ENCODE results near the gene FARSB. TPM values are rescaled to one million over a fixed set of nuclear protein-coding genes. Genes with fewer than 3 reads are reported as not detected.
A peak's percentile ranks its signal among the peaks of the same experiment; 100 is the strongest.

FARSB gene
- total and polyA plus RNA-seq, 8 donors: 12.4 to 26.5 (median 23.5) TPM

- intact Hi-C loops (cut with DNase I): no loop called here
- Histone ChIP-seq H3K27me3 (peaks cover 8 to 64% of the 10 kb centered on the region in 2 donors), H3K4me1 (peaks cover 7 to 24% of the 10 kb centered on the region in 2 donors), H3K9me3 (no peaks in the 10 kb centered on the region), H3K4me3 (no peak overlapping the region), H3K27ac (no peak overlapping the region), H3K36me3 (no peaks in the 10 kb centered on the region)
- no peak for ATAC-seq
- DNase-seq: no peak
- TF ChIP-seq CTCF (IDR thresholded peaks at IDR 0.05): no peak
Observed at GRCh38 chr2:222673273-222673672, 17.4 kb upstream of the FARSB start.

DNA sequence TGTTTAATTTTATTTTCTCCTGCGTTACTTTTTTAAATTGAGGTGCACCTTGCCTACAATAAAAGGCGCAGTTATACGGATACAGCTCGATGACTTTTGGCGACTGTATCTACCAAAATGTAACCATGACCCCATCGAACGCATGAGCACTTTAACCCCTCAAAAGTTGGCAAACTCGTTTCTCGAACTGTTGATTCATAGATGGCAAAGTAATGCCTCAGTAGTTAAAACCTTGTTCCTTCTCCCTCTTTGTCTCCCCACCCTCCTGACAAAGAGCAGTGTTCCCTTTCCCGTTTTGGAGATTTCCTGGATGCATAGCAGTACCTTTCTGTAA lies 16.1 kb upstream of the FARSB start:
- H3K9me3 ChIP-seq: no peaks in the 10 kb centered on the region
- DNase-seq (no peak), ATAC-seq (no peak)
- peaks cover 7 to 28% of the 10 kb centered on the region in 2 donors for H3K4me1 ChIP-seq
- no peak for TF ChIP-seq CTCF (IDR thresholded peaks at IDR 0.05)
- H3K4me3 ChIP-seq: peak overlapping the region in 1 of 2 donors; percentile 40
- no peaks in the 10 kb centered on the region for H3K36me3 ChIP-seq
- intact Hi-C loops (cut with DNase I): no loop called here
- H3K27me3 ChIP-seq: peaks cover 8 to 52% of the 10 kb centered on the region in 2 donors
- no peak overlapping the region for H3K27ac ChIP-seq

DNA sequence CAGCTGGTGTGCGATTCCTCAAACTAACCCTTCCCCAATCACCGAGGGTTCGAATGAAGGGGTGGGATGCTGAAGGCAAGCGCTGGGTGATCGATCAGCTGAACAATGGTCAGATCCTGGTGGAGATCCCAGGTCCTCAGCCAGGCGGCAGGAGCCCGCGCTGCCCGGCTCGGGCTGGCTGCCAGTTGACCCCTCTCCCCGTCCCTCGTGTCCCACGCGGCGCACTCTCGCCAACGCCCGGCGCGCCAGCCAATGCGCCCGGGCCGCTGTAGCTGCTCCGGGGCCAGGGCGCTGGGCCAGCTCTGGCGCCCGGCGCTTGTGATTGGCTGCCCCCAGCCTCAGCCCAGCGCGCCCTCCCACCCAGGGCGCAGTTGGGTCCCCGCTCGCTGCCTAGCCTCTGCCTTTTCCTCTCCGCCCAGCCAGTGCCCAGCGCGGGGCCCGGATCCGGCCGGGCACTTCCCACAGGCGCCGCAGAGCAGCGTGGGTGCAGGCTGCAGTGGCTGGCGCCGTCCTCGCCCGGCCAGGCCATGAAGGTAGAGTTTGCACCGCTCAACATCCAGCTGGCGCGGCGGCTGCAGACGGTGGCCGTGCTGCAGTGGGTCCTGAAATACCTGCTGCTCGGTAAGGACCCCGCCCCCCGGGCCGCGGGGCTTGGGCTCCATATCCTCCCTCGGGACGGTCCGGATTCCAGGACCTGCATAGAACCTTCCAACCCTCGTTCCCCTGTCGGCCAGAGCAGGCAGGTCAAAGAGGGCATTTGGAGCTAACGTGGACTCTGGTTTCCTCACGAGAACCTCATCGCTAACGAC lies 15.6 kb upstream of the FARSB start, which contains the start of gene MOGAT1:
Gene MOGAT1, plus strand, starts transcription at position 400 of the 809 bp plus-strand sequence. Its CDS starts 128 bp downstream, at position 528.
- intact Hi-C loops (cut with DNase I): no loop called here
- Histone ChIP-seq H3K27me3 (peaks cover 8 to 50% of the 10 kb centered on the region in 2 donors), H3K4me3 (peak within 1 kb of the TSS; percentile 24 to 40), H3K9me3 (no peaks in the 10 kb centered on the region), H3K36me3 (no peaks in the 10 kb centered on the region), H3K4me1 (peaks cover 7 to 28% of the 10 kb centered on the region in 2 donors), H3K27ac (no peak within 1 kb of the TSS)
- peak; percentile 87 for ATAC-seq
- no peak for TF ChIP-seq CTCF (IDR thresholded peaks at IDR 0.05)
- DNase-seq: peak; percentile 19 to 94 (median 42)

DNA sequence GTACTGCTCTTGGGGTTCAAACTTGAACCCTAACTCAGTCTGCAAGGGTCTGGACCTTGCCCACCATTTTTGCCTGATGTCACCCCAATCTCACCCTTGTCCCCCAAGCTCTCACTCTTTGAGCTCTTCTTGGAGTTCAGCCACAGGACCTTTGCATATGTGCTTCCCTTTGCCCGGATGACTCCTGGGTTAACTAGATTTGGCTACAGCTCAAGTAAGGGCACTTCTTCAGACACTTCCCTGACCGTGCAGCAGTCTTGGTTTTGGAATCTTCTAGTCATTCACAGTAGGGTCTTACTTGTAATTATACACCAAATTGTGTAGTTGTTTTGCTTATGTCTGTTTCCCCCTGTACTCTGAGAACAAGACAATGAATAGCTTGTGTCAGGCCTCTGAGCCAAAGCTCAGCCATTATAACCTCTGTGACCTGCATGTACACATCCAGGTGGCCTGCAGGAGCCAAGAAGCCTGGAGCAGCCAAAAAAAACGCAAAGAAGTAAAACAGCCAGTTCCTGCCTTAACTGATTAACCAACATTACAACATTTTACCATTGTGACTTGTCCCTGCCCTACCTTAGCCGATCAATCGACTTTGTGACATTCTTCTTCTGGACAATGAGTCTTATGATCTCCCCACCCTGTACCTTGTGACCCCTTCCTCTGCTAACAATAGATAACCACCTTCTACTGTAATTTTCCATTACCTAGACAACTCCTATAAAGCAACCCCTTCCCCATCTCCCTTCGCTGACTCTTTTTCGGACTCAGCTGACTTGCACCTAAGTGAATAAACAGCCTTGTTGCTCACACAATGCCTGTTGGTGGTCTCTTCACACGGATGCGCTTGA lies 14.5 kb upstream of the FARSB start:
- H3K36me3 ChIP-seq: no peaks in the 10 kb centered on the region
- H3K9me3 ChIP-seq: no peaks in the 10 kb centered on the region
- no peak overlapping the region for H3K27ac ChIP-seq
- intact Hi-C loops (cut with DNase I): no loop called here
- ATAC-seq (no peak), DNase-seq (no peak)
- peaks cover 7 to 28% of the 10 kb centered on the region in 2 donors for H3K4me1 ChIP-seq
- no peak overlapping the region for H3K4me3 ChIP-seq
- peaks cover 8 to 43% of the 10 kb centered on the region in 2 donors for H3K27me3 ChIP-seq
- no peak for TF ChIP-seq CTCF (IDR thresholded peaks at IDR 0.05)

DNA sequence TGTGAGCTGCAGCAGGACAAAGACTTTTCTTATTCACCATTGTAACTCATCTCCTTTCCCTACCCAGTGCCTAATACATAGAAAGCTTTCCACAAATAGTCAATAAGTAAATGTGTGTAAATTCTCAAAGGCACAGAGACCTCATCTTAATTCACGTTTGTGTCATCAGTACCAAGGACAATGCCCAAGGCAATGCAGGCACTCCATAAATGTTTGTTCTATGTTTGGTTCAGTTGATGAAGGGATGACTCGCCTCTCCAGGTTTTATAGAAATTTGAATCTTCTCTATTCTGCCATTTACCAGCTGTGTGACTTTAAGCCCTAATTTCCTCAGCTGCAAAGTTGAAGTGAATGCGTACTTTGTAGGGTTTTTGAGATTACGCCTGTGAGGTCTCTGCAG lies 13.5 kb upstream of the FARSB start:
- no peak overlapping the region for H3K4me3 ChIP-seq
- DNase-seq: no peak
- H3K27ac ChIP-seq: peak overlapping the region in 1 of 2 donors; percentile 74
- peaks cover 7 to 28% of the 10 kb centered on the region in 2 donors for H3K4me1 ChIP-seq
- H3K9me3 ChIP-seq: no peaks in the 10 kb centered on the region
- no peak for TF ChIP-seq CTCF (IDR thresholded peaks at IDR 0.05)
- peaks cover 8 to 33% of the 10 kb centered on the region in 2 donors for H3K27me3 ChIP-seq
- ATAC-seq: no peak
- intact Hi-C loops (cut with DNase I): no loop called here
- no peaks in the 10 kb centered on the region for H3K36me3 ChIP-seq

Measured in left lung (tissue), 10 donors.